Activated B cell treated with CpG ODN at 0.5 μM for 24 hours (primary cell): ENCODE measurements around the gene FARS2. TPM values are rescaled to one million over a fixed set of nuclear protein-coding genes. Genes with fewer than 3 reads are reported as not detected.

Experiments
- ATAC-seq: fragments of 200-7000 bp; cut with Tn5 transposase; one replicate; pipeline ENCODE4 v1.10.0; 2021; ENCODE audit warnings: low read depth, mild to moderate bottlenecking, moderate library complexity
- CTCF ChIA-PET: fragments of 350-600 bp; sonication (Branson Sonifier 250); formaldehyde crosslinking; loops from one replicate; lab custom pipeline; 2021; ENCODE audit warnings: antibody characterized with exemption; lab: Charles Lee
- POLR2A ChIA-PET: fragments of 350-600 bp; sonication (Branson Sonifier 250); formaldehyde crosslinking; loops from one replicate; lab custom pipeline; 2021; ENCODE audit warnings: antibody characterized with exemption; lab: Charles Lee
- DNase-seq: peaks from one replicate; pipeline ENCODE4 v3.0.0; 2022
- H3K27ac Mint-ChIP-seq: one replicate; pipeline ENCODE4 v1.8.0; 2020; ENCODE audit warnings: mixed read lengths
- H3K27me3 Mint-ChIP-seq: one replicate; pipeline ENCODE4 v1.8.0; 2021; ENCODE audit warnings: mixed read lengths
- H3K36me3 Mint-ChIP-seq: one replicate; pipeline ENCODE4 v1.8.0; 2021; ENCODE audit warnings: low read depth, mixed read lengths
- H3K4me1 Mint-ChIP-seq: one replicate; pipeline ENCODE4 v1.8.0; 2021; ENCODE audit warnings: mixed read lengths
- H3K4me3 Mint-ChIP-seq: one replicate; pipeline ENCODE4 v1.8.0; 2020; ENCODE audit warnings: mild to moderate bottlenecking, mixed read lengths
- H3K9me3 Mint-ChIP-seq: one replicate; pipeline ENCODE4 v1.8.0; 2020; ENCODE audit warnings: mixed read lengths
- intact Hi-C: fragments of 100-400 bp; cut with micrococcal nuclease; formaldehyde crosslinking; loops from one replicate; pipeline ENCODE4 v1.15.1; 2024
- total RNA-seq: library from RNA; stranded (reverse); gene quantifications from 2 replicates; pipeline ENCODE4 v1.2.3, GENCODE V29; 2022
- TF ChIP-seq, protein P1 (sequence below): fragments of 200-600 bp; IDR thresholded peaks from one replicate; pipeline ENCODE4 v1.8.0; 2022; ENCODE audit warnings: antibody characterized with exemption, mild to moderate bottlenecking

The FARS2 gene
- total RNA-seq, 1 donor from 2014 or later, result 32.7 TPM

GRCh38 chr6:5401845-5402738, 140.8 kb downstream of the FARS2 start:
- H3K36me3 Mint-ChIP-seq, result peaks cover 10% of the 10 kb centered on the region
- H3K27me3 Mint-ChIP-seq, result no peaks in the 10 kb centered on the region
- intact Hi-C loops, result loop anchor here (1.0 to 5.0 kb wide), 2 partner anchors 259 to 1660 kb away; no protein-coding TSS in a partner anchor
- H3K27ac Mint-ChIP-seq, result no peak overlapping the region
- no peak overlapping the region for H3K4me3 Mint-ChIP-seq
- peaks cover 5% of the 10 kb centered on the region for H3K9me3 Mint-ChIP-seq
- TF ChIP-seq, protein P1, sequence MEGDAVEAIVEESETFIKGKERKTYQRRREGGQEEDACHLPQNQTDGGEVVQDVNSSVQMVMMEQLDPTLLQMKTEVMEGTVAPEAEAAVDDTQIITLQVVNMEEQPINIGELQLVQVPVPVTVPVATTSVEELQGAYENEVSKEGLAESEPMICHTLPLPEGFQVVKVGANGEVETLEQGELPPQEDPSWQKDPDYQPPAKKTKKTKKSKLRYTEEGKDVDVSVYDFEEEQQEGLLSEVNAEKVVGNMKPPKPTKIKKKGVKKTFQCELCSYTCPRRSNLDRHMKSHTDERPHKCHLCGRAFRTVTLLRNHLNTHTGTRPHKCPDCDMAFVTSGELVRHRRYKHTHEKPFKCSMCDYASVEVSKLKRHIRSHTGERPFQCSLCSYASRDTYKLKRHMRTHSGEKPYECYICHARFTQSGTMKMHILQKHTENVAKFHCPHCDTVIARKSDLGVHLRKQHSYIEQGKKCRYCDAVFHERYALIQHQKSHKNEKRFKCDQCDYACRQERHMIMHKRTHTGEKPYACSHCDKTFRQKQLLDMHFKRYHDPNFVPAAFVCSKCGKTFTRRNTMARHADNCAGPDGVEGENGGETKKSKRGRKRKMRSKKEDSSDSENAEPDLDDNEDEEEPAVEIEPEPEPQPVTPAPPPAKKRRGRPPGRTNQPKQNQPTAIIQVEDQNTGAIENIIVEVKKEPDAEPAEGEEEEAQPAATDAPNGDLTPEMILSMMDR, result no peak
- POLR2A ChIA-PET, result no interaction called here
- no peak for ATAC-seq
- peaks cover 2% of the 10 kb centered on the region for H3K4me1 Mint-ChIP-seq
- CTCF ChIA-PET, result interaction anchor here (0.7 to 5.3 kb wide), 4 partner anchors 99 to 1120 kb away, joined by 4 to 37 read pairs (median 6); no protein-coding TSS in a partner anchor
- DNase-seq, result no peak

DNA sequence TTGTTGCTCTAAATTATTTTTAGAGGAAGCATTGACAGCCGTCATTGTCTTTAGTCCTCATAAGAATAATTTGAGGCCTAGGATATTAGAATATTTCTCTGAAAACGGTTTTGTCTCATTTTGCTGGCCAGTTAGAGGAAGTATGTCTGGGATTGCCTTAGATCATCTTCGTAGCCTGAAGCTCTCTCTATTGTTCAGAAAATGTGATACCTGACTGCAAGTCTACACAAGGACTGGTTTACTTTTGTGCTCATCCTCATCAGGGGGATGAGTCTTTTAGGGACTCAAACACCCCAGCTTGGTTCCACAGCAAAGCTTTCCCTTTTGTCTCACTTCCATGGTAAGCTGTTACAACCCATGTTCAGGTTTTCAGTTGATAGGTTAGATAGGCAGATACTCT, 141.8 kb downstream of the FARS2 start:
- intact Hi-C loops, result loop anchor here (5.0 kb wide), 1 partner anchor 1661 kb away; no protein-coding TSS in a partner anchor
- ChIA-PET POLR2A (no interaction called here), CTCF (interaction anchor here (0.6 to 5.3 kb wide), 5 partner anchors 100 to 1121 kb away, joined by 3 to 37 read pairs (median 5); no protein-coding TSS in a partner anchor)
- H3K27me3 Mint-ChIP-seq, result no peaks in the 10 kb centered on the region
- ATAC-seq (no peak), DNase-seq (no peak)
- H3K27ac Mint-ChIP-seq, result no peak overlapping the region
- H3K36me3 Mint-ChIP-seq, result peaks cover 12% of the 10 kb centered on the region
- TF ChIP-seq, protein P1, result no peak
- peaks cover 5% of the 10 kb centered on the region for H3K9me3 Mint-ChIP-seq
- no peak overlapping the region for H3K4me3 Mint-ChIP-seq
- peaks cover 2% of the 10 kb centered on the region for H3K4me1 Mint-ChIP-seq

DNA sequence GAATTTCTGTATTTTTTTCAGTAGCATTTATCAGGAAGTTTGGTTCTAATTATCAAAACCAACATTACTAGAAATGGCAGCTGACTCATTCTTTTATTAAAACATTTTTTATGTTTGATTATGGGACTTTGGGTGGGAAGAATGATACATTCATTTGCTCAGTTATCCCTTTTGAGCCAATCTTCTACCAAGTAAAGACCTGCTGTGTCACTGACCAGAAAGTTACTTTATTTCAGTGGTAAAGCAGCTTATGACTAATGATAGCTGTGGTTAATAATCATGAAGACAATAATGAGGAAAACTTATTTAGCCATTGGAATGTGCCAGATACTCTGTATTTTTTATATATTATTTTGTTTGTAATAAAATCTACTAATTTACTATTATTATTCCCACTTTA, 142.3 kb downstream of the FARS2 start:
- Mint-ChIP-seq H3K27ac (no peak overlapping the region), H3K4me3 (no peak overlapping the region), H3K36me3 (peaks cover 17% of the 10 kb centered on the region), H3K4me1 (peaks cover under 1% of the 10 kb centered on the region), H3K27me3 (no peaks in the 10 kb centered on the region), H3K9me3 (peaks cover 5% of the 10 kb centered on the region)
- DNase-seq (no peak), ATAC-seq (no peak)
- ChIA-PET POLR2A (no interaction called here), CTCF (interaction anchor here (0.6 to 5.3 kb wide), 4 partner anchors 100 to 259 kb away, joined by 3 to 37 read pairs (median 7); no protein-coding TSS in a partner anchor)
- intact Hi-C loops, result loop anchor here (5.0 kb wide), 1 partner anchor 1661 kb away; no protein-coding TSS in a partner anchor
- TF ChIP-seq, protein P1, result no peak

GRCh38 chr6:5405976-5406375, 144.7 kb downstream of the FARS2 start:
- Mint-ChIP-seq H3K36me3 (peaks cover 27% of the 10 kb centered on the region), H3K27me3 (no peaks in the 10 kb centered on the region), H3K9me3 (peaks cover 5% of the 10 kb centered on the region), H3K4me1 (no peaks in the 10 kb centered on the region), H3K4me3 (no peak overlapping the region), H3K27ac (no peak overlapping the region)
- ChIA-PET POLR2A (interaction anchor here (0.6 kb wide), 1 partner anchor 157 kb away, joined by 3 read pairs; no protein-coding TSS in a partner anchor), CTCF (interaction anchor here (5.3 kb wide), 1 partner anchor 262 kb away, joined by 37 read pairs; no protein-coding TSS in a partner anchor)
- intact Hi-C loops, result no loop called here
- TF ChIP-seq, protein P1, result no peak
- ATAC-seq, result no peak
- no peak for DNase-seq

GRCh38 chr6:5411414-5411813, 150.1 kb downstream of the FARS2 start:
- TF ChIP-seq, protein P1, result no peak
- POLR2A ChIA-PET, result no interaction called here

More at GRCh38 chr6:5411414-5411813, 150.1 kb downstream of the FARS2 start:
- H3K36me3 Mint-ChIP-seq, result peaks cover 23% of the 10 kb centered on the region
- intact Hi-C loops, result no loop called here
- DNase-seq (no peak), ATAC-seq (no peak)
- no peak overlapping the region for H3K27ac Mint-ChIP-seq
- H3K9me3 Mint-ChIP-seq, result no peaks in the 10 kb centered on the region
- no peaks in the 10 kb centered on the region for H3K4me1 Mint-ChIP-seq
- CTCF ChIA-PET, result no interaction called here
- H3K27me3 Mint-ChIP-seq, result no peaks in the 10 kb centered on the region
- no peak overlapping the region for H3K4me3 Mint-ChIP-seq
